ENCODE data around the gene TTC39C.
"Not testable (repeated sequence)": the region's sequence is repeated elsewhere in the genome, so short reads cannot be mapped to it uniquely, and the experiment has no call there.

The TTC39C gene

GRCh38 chr18:24026457-24026856 lies 11.9 kb downstream of the TTC39C start:
- no peak for TF ChIP-seq CTCF (conservative IDR thresholded peaks at IDR 0.05; ENCODE audit: low read length)
- no peak for DNase-seq (ENCODE audit: low read depth)
- H3K4me3 ChIP-seq (ENCODE audit: low read length): no peak overlapping the region

GRCh38 chr18:24027156-24027827 lies 12.7 kb downstream of the TTC39C start:
- DNase-seq (ENCODE audit: low read depth): peak; percentile 92
- TF ChIP-seq CTCF (conservative IDR thresholded peaks at IDR 0.05; ENCODE audit: low read length): no peak
- H3K4me3 ChIP-seq (ENCODE audit: low read length): no peak overlapping the region

- DNase-seq (ENCODE audit: low read depth); H3K4me3 ChIP-seq (ENCODE audit: low read length): not testable (repeated sequence)
Measured at GRCh38 chr18:24028946-24029345, 14.4 kb downstream of the TTC39C start.

GRCh38 chr18:24031318-24031717 lies 16.8 kb downstream of the TTC39C start:
- DNase-seq (ENCODE audit: low read depth): no peak
- H3K4me3 ChIP-seq (ENCODE audit: low read length): no peak overlapping the region
- TF ChIP-seq CTCF (conservative IDR thresholded peaks at IDR 0.05; ENCODE audit: low read length): no peak

GRCh38 chr18:24031916-24032315 lies 17.4 kb downstream of the TTC39C start:
- no peak for TF ChIP-seq CTCF (conservative IDR thresholded peaks at IDR 0.05; ENCODE audit: low read length)
- no peak for DNase-seq (ENCODE audit: low read depth)
- H3K4me3 ChIP-seq (ENCODE audit: low read length): no peak overlapping the region

GRCh38 chr18:24033641-24034412 lies 19.3 kb downstream of the TTC39C start:
- no peak for DNase-seq (ENCODE audit: low read depth)
- H3K4me3 ChIP-seq (ENCODE audit: low read length): no peak overlapping the region
- TF ChIP-seq CTCF (conservative IDR thresholded peaks at IDR 0.05; ENCODE audit: low read length): no peak

GRCh38 chr18:24035316-24035715 lies 20.8 kb downstream of the TTC39C start:
- no peak overlapping the region for H3K4me3 ChIP-seq (ENCODE audit: low read length)
- no peak for TF ChIP-seq CTCF (conservative IDR thresholded peaks at IDR 0.05; ENCODE audit: low read length)
- DNase-seq (ENCODE audit: low read depth): no peak

All from AG10803 (cell line).